EL (cell line): ENCODE results near the gene RPP30.

ENCODE experiments used
- DNase-seq: peaks from one replicate; pipeline ENCODE4 v3.0.0-alpha.2; 2016

RPP30 gene

GRCh38 chr10:90947030-90947960 lies 75.5 kb downstream of the RPP30 start:
- DNase-seq, result peak; percentile 74
